ENCODE results near the gene IKZF4.
"Not testable (repeated sequence)": the region's sequence is repeated elsewhere in the genome, so short reads cannot be mapped to it uniquely, and the experiment has no call there.

The IKZF4 gene

GRCh38 chr12:56061982-56062381, 41.1 kb downstream of the IKZF4 start:
- Histone ChIP-seq H3K36me3 (ENCODE audit: control insufficient read depth, insufficient read depth, low read length) (no peaks in the 10 kb centered on the region), H3K27ac (ENCODE audit: low read length) (no peak overlapping the region)

GRCh38 chr12:56062996-56063395, 42.2 kb downstream of the IKZF4 start:
- Histone ChIP-seq H3K9me3 (ENCODE audit: control insufficient read depth, insufficient read depth, low read length) (no peaks in the 10 kb centered on the region), H3K27me3 (ENCODE audit: control insufficient read depth, insufficient read depth, low read length) (no peaks in the 10 kb centered on the region), H3K4me1 (ENCODE audit: control insufficient read depth, insufficient read depth, low read length) (no peaks in the 10 kb centered on the region), H3K27ac (ENCODE audit: low read length) (no peak overlapping the region), H3K36me3 (ENCODE audit: control insufficient read depth, insufficient read depth, low read length) (no peaks in the 10 kb centered on the region), H3K4me3 (ENCODE audit: low read length) (no peak overlapping the region)
- no peak for DNase-seq (ENCODE audit: low read depth, low spot score)

More at GRCh38 chr12:56061982-56062381, 41.1 kb downstream of the IKZF4 start:
- H3K27me3 ChIP-seq (ENCODE audit: control insufficient read depth, insufficient read depth, low read length) = no peaks in the 10 kb centered on the region
- no CpG with 5 or more reads among the region's 5 CpGs for WGBS (ENCODE audit: insufficient coverage, insufficient read length)
- DNase-seq (ENCODE audit: low read depth, low spot score) = no peak
- H3K4me1 ChIP-seq (ENCODE audit: control insufficient read depth, insufficient read depth, low read length) = no peaks in the 10 kb centered on the region
- H3K9me3 ChIP-seq (ENCODE audit: control insufficient read depth, insufficient read depth, low read length) = no peaks in the 10 kb centered on the region
- H3K4me3 ChIP-seq (ENCODE audit: low read length) = no peak overlapping the region

- Histone ChIP-seq H3K4me1 (ENCODE audit: control insufficient read depth, insufficient read depth, low read length) (no peaks in the 10 kb centered on the region), H3K4me3 (ENCODE audit: low read length) (no peak overlapping the region), H3K27ac (ENCODE audit: low read length) (no peak overlapping the region), H3K36me3 (ENCODE audit: control insufficient read depth, insufficient read depth, low read length) (no peaks in the 10 kb centered on the region), H3K9me3 (ENCODE audit: control insufficient read depth, insufficient read depth, low read length) (no peaks in the 10 kb centered on the region), H3K27me3 (ENCODE audit: control insufficient read depth, insufficient read depth, low read length) (no peaks in the 10 kb centered on the region)
- WGBS (ENCODE audit: insufficient coverage, insufficient read length) = no CpG with 5 or more reads among the region's 4 CpGs
- no peak for DNase-seq (ENCODE audit: low read depth, low spot score)
These were observed 50.8 kb downstream of the IKZF4 start for GRCh38 chr12:56071648-56072047.

DNA sequence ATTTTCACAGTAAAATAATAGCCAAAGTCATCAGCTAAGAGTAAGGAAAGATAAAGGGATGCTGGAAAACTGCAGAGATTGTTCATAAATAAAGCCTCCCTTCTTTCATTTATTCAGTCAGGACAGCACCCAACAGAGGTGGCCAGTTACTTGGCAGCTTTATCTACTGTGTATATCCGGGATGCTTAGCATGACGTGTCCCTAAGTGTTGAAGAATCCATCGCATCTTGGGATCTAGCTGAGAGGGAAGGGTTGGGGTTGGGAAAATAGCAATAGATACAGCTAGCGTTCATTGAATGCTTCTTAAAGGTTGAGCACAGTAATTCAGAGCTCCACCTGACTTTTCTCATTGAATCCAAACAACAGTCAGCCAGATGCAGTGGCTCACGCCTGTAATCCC, 53.6 kb downstream of the IKZF4 start:
- WGBS (ENCODE audit: insufficient coverage, insufficient read length) = no CpG with 5 or more reads among the region's 5 CpGs
- no peaks in the 10 kb centered on the region for H3K9me3 ChIP-seq (ENCODE audit: control insufficient read depth, insufficient read depth, low read length)
- H3K36me3 ChIP-seq (ENCODE audit: control insufficient read depth, insufficient read depth, low read length) = no peaks in the 10 kb centered on the region

DNA sequence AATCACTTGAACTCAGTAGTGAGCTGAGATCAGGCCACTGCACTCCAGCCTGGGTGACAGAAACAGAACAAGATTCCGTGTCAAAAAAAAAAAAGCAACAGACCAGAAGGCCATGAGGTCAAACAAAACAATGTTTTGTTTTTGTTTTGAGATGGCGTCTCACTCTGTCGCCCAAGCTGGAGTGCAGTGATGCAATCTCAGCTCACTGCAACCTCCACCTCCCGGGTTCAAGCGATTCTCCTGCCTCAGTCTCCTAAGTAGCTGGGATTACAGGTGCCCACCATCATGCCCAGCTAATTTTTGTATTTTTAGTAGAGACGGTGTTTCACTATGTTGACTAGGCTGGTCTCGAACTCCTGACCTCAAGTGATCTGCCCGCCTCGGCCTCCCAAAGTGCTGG, 57.1 kb downstream of the IKZF4 start:
- H3K27ac ChIP-seq (ENCODE audit: low read length); DNase-seq (ENCODE audit: low read depth, low spot score); H3K9me3 ChIP-seq (ENCODE audit: control insufficient read depth, insufficient read depth, low read length); H3K27me3 ChIP-seq (ENCODE audit: control insufficient read depth, insufficient read depth, low read length); H3K36me3 ChIP-seq (ENCODE audit: control insufficient read depth, insufficient read depth, low read length); H3K4me1 ChIP-seq (ENCODE audit: control insufficient read depth, insufficient read depth, low read length); H3K4me3 ChIP-seq (ENCODE audit: low read length): not testable (repeated sequence)
- no CpG with 5 or more reads among the region's 9 CpGs for WGBS (ENCODE audit: insufficient coverage, insufficient read length)

More for the DNA sequence above, 53.6 kb downstream of the IKZF4 start:
- Histone ChIP-seq H3K4me1 (ENCODE audit: control insufficient read depth, insufficient read depth, low read length) (no peaks in the 10 kb centered on the region), H3K27ac (ENCODE audit: low read length) (no peak overlapping the region), H3K4me3 (ENCODE audit: low read length) (no peak overlapping the region), H3K27me3 (ENCODE audit: control insufficient read depth, insufficient read depth, low read length) (no peaks in the 10 kb centered on the region)
- no peak for DNase-seq (ENCODE audit: low read depth, low spot score)

GRCh38 chr12:56078427-56078826, 57.6 kb downstream of the IKZF4 start:
- Histone ChIP-seq H3K36me3 (ENCODE audit: control insufficient read depth, insufficient read depth, low read length) (no peaks in the 10 kb centered on the region), H3K27ac (ENCODE audit: low read length) (no peak overlapping the region), H3K4me1 (ENCODE audit: control insufficient read depth, insufficient read depth, low read length) (0 out of 2 replicates have a peak, but pooled peaks cover 2% of the 10 kb centered on the region), H3K4me3 (ENCODE audit: low read length) (no peak overlapping the region; the same call in 1 of the 2 replicates), H3K9me3 (ENCODE audit: control insufficient read depth, insufficient read depth, low read length) (no peaks in the 10 kb centered on the region), H3K27me3 (ENCODE audit: control insufficient read depth, insufficient read depth, low read length) (no peaks in the 10 kb centered on the region)
- DNase-seq (ENCODE audit: low read depth, low spot score) = no peak
- WGBS (ENCODE audit: insufficient coverage, insufficient read length) = no CpG with 5 or more reads among the region's 1 CpG

GRCh38 chr12:56078931-56079722, 58.3 kb downstream of the IKZF4 start:
- H3K4me1 ChIP-seq (ENCODE audit: control insufficient read depth, insufficient read depth, low read length) = 0 out of 2 replicates have a peak, but pooled peaks cover 2% of the 10 kb centered on the region
- H3K27me3 ChIP-seq (ENCODE audit: control insufficient read depth, insufficient read depth, low read length) = no peaks in the 10 kb centered on the region
- DNase-seq (ENCODE audit: low read depth, low spot score) = peak; percentile 88
- H3K27ac ChIP-seq (ENCODE audit: low read length) = no peak overlapping the region
- peak overlapping the region; percentile 70; the same call in 1 of the 2 replicates for H3K4me3 ChIP-seq (ENCODE audit: low read length)
- WGBS (ENCODE audit: insufficient coverage, insufficient read length) = no CpG with 5 or more reads among the region's 50 CpGs
- H3K36me3 ChIP-seq (ENCODE audit: control insufficient read depth, insufficient read depth, low read length) = 0 out of 2 replicates have a peak, but pooled peaks cover 2% of the 10 kb centered on the region
- no peaks in the 10 kb centered on the region for H3K9me3 ChIP-seq (ENCODE audit: control insufficient read depth, insufficient read depth, low read length)

- Histone ChIP-seq H3K36me3 (ENCODE audit: control insufficient read depth, insufficient read depth, low read length) (peaks cover 4% of the 10 kb centered on the region; the same call in 1 of the 2 replicates), H3K27me3 (ENCODE audit: control insufficient read depth, insufficient read depth, low read length) (no peaks in the 10 kb centered on the region), H3K4me3 (ENCODE audit: low read length) (peak within 1 kb of the TSS; percentile 70), H3K27ac (ENCODE audit: low read length) (no peak within 1 kb of the TSS), H3K4me1 (ENCODE audit: control insufficient read depth, insufficient read depth, low read length) (0 out of 2 replicates have a peak, but pooled peaks cover 2% of the 10 kb centered on the region), H3K9me3 (ENCODE audit: control insufficient read depth, insufficient read depth, low read length) (no peaks in the 10 kb centered on the region)
- DNase-seq (ENCODE audit: low read depth, low spot score) = no peak
- no CpG with 5 or more reads among the region's 59 CpGs for WGBS (ENCODE audit: insufficient coverage, insufficient read length)
These were observed 59.1 kb downstream of the IKZF4 start, which contains the start of gene ERBB3 for GRCh38 chr12:56079723-56080555. Gene ERBB3, plus strand, starts transcription at chr12:56080165. Its CDS starts 136 bp downstream, at chr12:56080301.

DNA sequence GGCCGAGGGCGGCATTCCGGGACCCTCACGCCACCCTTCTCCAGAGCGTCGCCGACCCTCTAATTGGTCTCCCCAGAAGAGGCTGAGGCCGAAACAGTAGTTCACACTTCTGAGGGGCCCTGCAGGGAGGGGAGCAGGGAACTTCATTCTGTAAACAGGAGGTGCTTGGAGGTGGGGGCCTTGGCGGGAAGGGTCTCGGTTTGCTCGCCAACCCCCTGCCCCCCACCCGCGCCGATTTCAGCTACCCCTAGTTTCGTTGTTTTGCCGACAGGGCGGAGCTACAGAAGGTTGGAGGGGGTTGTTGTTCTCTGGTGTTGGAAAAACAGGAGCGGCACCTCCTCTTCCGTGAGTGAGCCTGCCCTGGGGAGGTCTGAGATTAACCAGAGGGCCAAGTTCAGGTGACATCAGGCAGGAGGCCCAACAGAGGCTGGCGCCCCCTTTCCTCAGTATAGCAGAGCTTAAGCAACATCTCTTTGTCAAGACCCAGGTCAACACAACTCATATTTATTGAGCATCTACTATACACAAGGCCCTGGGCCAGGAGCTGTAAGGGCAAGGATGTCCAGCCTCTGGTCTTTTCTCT, 59.8 kb downstream of the IKZF4 start:
- no peak overlapping the region for H3K27ac ChIP-seq (ENCODE audit: low read length)
- H3K4me3 ChIP-seq (ENCODE audit: low read length) = peak overlapping the region; percentile 70
- peaks cover 6% of the 10 kb centered on the region; the same call in 1 of the 2 replicates for H3K36me3 ChIP-seq (ENCODE audit: control insufficient read depth, insufficient read depth, low read length)
- H3K9me3 ChIP-seq (ENCODE audit: control insufficient read depth, insufficient read depth, low read length) = no peaks in the 10 kb centered on the region
- no peak for DNase-seq (ENCODE audit: low read depth, low spot score)
- no peaks in the 10 kb centered on the region for H3K27me3 ChIP-seq (ENCODE audit: control insufficient read depth, insufficient read depth, low read length)
- no CpG with 5 or more reads among the region's 20 CpGs for WGBS (ENCODE audit: insufficient coverage, insufficient read length)
- H3K4me1 ChIP-seq (ENCODE audit: control insufficient read depth, insufficient read depth, low read length) = 0 out of 2 replicates have a peak, but pooled peaks cover 2% of the 10 kb centered on the region
